ENCODE results near the gene ANGPT4.

DNA sequence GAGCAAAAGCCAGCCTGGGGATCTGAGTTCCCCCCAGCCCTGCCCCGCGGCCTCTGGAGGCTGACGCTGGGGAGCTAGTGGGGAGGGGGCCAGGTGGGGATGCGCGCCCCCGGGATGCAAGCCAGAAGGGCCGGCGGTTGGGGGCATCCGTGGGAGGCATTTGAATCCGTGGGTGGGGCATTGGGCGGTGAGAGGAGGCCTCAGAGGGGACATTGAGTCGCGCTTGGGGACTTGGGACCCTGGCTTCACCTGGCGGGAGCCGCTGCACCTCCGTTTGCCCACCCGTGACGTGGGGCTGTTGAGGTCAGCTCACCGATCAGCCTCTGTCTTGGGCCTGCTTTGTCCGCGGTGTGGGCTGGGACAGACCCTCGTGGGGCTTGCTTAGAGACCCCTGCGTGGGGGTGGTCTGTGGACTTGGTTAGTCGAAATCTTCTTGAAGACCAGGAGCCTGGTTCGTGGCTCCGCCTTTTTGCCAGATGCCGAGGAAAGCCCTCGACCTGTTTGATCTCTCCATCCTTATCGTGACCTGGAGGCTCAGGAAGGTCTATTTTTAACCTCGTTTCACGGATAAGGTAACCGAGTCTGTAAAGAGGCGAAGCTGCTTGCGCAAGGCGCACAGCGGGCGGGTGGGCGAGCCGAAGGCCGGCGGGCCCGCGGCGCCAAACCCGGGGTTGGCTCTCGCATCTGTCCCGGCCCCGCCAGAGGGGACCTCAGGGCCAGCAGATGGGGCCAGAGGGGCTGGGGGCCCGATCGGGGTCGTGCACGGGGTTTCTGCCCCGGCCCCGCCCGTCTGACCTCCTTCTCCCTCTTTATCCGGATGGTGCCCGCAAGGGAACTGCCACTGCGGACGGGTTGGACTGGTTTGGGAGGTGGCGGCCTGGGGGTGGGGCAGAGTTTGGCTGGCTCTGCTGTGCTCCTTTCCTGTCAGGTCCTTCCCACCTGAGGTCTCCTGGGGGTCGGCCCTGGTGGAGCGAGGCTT lies 74.3 kb downstream of the ANGPT4 start:
- TF ChIP-seq, protein P1, sequence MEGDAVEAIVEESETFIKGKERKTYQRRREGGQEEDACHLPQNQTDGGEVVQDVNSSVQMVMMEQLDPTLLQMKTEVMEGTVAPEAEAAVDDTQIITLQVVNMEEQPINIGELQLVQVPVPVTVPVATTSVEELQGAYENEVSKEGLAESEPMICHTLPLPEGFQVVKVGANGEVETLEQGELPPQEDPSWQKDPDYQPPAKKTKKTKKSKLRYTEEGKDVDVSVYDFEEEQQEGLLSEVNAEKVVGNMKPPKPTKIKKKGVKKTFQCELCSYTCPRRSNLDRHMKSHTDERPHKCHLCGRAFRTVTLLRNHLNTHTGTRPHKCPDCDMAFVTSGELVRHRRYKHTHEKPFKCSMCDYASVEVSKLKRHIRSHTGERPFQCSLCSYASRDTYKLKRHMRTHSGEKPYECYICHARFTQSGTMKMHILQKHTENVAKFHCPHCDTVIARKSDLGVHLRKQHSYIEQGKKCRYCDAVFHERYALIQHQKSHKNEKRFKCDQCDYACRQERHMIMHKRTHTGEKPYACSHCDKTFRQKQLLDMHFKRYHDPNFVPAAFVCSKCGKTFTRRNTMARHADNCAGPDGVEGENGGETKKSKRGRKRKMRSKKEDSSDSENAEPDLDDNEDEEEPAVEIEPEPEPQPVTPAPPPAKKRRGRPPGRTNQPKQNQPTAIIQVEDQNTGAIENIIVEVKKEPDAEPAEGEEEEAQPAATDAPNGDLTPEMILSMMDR (IDR thresholded peaks at IDR 0.05; ENCODE audit: borderline replicate concordance, extremely low read depth, low read length, poor library complexity, severe bottlenecking): no peak
- no peak for TF ChIP-seq EZH2 (IDR thresholded peaks at IDR 0.05; ENCODE audit: borderline replicate concordance, low read depth, low read length, severe bottlenecking)
